Body of pancreas (tissue), 4 donors: ENCODE data around the gene NDUFS8. TPM values are rescaled to one million over a fixed set of nuclear protein-coding genes. Genes with fewer than 3 reads are reported as not detected.

Experiments used
- ATAC-seq: fragments of 150-250 bp; one replicate; pipeline ENCODE4 v1.9.1; 2016
- DNase-seq, 4 donors: peaks; one replicate each; pipeline ENCODE4 v3.0.0-alpha.2; 2019
- H3K27ac ChIP-seq, 4 donors: fragments of 200-600 bp; sonication (generic); 1 replicate in 3 of 4; 2 replicates in 1 of 4; pipeline versions ENCODE4 v1.5.1 to v1.6.1; 2016 to 2019; ENCODE audit warnings: mild to moderate bottlenecking in 1 of 4, mixed read lengths in 1 of 4, moderate library complexity in 1 of 4
- H3K27me3 ChIP-seq, 2 donors: fragments of 200-600 bp; sonication (generic); one replicate each; pipeline ENCODE4 v1.6.0; 2016; ENCODE audit warnings: mild to moderate bottlenecking in 1 of 2
- H3K36me3 ChIP-seq, 2 donors: fragments of 200-600 bp; sonication (generic); replicated peaks in 1 of 2; 2 replicates each; pipeline ENCODE4 v1.5.1; 2016; ENCODE audit warnings: low read depth in 2 of 2; ENCODE audit not compliant: insufficient read depth in 1 of 2
- H3K4me1 ChIP-seq: fragments of 200-600 bp; sonication (generic); one replicate; pipeline ENCODE4 v1.6.0; 2016
- H3K4me3 ChIP-seq, 2 donors: fragments of 200-600 bp; sonication (generic); 1 replicate in 1 of 2; 2 replicates in 1 of 2; pipeline ENCODE4 v1.5.1; 2016 to 2019
- H3K9me3 ChIP-seq, 3 donors: fragments of 200-600 bp; sonication (generic); 1 replicate in 2 of 3; 2 replicates in 1 of 3; pipeline ENCODE4 v1.5.1; 2016
- POLR2A ChIP-seq, 3 donors: fragments of 450-650 bp; IDR thresholded peaks; one replicate each; pipeline ENCODE4 v1.6.1; 2016; ENCODE audit warnings: antibody characterized with exemption in 3 of 3, mild to moderate bottlenecking in 2 of 3
- WGBS, 2 donors: methylation state at CpG; one replicate each; pipeline ENCODE4 v1.1.5; 2017; 5-methylcytosine and 5-hydroxymethylcytosine counted together
- intact Hi-C: fragments of 100-400 bp; cut with DNase I; formaldehyde crosslinking; loops from one replicate; pipeline ENCODE4 v1.15.1; 2023
- total RNA-seq, 2 donors: library from RNA; depleted of rRNA; stranded (reverse); fragments of >200 nt; gene quantifications; one replicate each; pipeline ENCODE4 v1.1.0, GENCODE V29; 2016
- TF ChIP-seq, protein P1 (sequence below), 7 experiments: fragments of 450-650 bp in 4 of 7; fragments of 200-600 bp in 3 of 7; sonication (generic) in 3 of 7; IDR thresholded peaks; one replicate each; pipeline ENCODE4 v1.5.1; 2016 to 2019; ENCODE audit warnings: antibody characterized with exemption in 7 of 7

NDUFS8 gene
- total RNA-seq, 2 donors from 2014 or later, result 108 to 109 TPM

DNA sequence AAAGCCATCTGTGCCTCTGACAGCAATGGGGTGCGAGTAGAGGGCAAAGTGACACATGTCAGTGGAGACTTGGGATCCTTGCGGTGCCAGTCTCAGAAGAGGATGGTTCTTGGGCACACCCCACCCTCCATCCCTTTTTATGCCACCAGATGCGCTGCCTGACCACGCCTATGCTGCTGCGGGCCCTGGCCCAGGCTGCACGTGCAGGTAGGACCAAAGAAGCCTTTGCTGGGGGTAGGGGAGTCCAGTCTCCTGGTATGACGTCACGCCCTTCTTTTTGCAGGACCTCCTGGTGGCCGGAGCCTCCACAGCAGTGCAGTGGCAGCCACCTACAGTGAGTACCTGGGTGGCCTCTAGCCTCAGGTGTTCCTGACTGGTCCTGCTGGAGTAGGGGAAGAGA, 1.5 kb downstream of the NDUFS8 start:
- Histone ChIP-seq H3K27me3 (no peaks in the 10 kb centered on the region), H3K27ac (peak overlapping the region in 2 of 4 donors; percentile 84 to 87), H3K36me3 (no peaks in the 10 kb centered on the region), H3K4me3 (no peak overlapping the region), H3K4me1 (peaks cover 44% of the 10 kb centered on the region), H3K9me3 (no peaks in the 10 kb centered on the region)
- 85% methylated on average over 8 of the region's 9 CpGs; no CpG with 5 or more reads in 1 of the 2 donors for WGBS, 2 donors
- no peak for TF ChIP-seq POLR2A (IDR thresholded peaks at IDR 0.05)
- TF ChIP-seq, protein P1, sequence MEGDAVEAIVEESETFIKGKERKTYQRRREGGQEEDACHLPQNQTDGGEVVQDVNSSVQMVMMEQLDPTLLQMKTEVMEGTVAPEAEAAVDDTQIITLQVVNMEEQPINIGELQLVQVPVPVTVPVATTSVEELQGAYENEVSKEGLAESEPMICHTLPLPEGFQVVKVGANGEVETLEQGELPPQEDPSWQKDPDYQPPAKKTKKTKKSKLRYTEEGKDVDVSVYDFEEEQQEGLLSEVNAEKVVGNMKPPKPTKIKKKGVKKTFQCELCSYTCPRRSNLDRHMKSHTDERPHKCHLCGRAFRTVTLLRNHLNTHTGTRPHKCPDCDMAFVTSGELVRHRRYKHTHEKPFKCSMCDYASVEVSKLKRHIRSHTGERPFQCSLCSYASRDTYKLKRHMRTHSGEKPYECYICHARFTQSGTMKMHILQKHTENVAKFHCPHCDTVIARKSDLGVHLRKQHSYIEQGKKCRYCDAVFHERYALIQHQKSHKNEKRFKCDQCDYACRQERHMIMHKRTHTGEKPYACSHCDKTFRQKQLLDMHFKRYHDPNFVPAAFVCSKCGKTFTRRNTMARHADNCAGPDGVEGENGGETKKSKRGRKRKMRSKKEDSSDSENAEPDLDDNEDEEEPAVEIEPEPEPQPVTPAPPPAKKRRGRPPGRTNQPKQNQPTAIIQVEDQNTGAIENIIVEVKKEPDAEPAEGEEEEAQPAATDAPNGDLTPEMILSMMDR (IDR thresholded peaks at IDR 0.05), result no peak
- intact Hi-C loops, result no loop called here
- no peak for DNase-seq
- no peak for ATAC-seq

DNA sequence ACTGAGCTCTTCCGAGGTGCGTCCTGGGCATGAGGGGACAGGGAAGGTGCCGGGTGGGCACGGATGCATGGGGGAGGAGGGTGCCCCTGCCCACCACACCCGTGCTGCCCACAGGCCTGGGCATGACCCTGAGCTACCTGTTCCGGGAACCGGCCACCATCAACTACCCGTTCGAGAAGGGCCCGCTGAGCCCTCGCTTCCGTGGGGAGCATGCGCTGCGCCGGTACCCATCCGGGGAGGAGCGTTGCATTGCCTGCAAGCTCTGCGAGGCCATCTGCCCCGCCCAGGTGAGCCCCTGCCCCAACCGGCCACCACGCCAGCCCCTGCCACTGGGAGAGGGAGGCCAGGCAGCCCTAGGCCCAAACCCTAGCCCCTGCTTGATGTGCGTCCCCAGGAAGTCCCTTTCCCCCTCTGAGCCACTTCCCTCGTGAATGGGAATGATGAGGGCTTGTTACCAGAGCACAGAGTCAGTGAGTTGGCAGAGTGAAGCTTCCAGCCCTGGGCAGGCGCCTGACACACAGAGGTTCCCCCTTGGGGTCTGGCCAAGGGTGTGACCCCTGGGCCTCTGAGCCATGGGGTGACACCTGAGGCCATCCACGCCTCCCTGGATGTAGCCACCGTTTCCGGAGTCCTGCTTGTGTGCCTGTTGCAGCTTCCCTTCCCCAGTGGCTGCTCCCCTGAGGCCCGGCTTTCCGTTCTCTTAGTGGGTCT, 2.7 kb downstream of the NDUFS8 start:
- ATAC-seq (no peak), DNase-seq (no peak)
- Histone ChIP-seq H3K4me1 (peaks cover 55% of the 10 kb centered on the region), H3K27me3 (no peaks in the 10 kb centered on the region), H3K27ac (peak overlapping the region; percentile 27 to 66 (median 56)), H3K36me3 (no peaks in the 10 kb centered on the region), H3K9me3 (no peaks in the 10 kb centered on the region), H3K4me3 (no peak overlapping the region)
- TF ChIP-seq, protein P1 (IDR thresholded peaks at IDR 0.05), result no peak
- intact Hi-C loops, result no loop called here
- WGBS, 2 donors, result 85 to 86% methylated on average over 15 to 26 of the region's 29 CpGs

DNA sequence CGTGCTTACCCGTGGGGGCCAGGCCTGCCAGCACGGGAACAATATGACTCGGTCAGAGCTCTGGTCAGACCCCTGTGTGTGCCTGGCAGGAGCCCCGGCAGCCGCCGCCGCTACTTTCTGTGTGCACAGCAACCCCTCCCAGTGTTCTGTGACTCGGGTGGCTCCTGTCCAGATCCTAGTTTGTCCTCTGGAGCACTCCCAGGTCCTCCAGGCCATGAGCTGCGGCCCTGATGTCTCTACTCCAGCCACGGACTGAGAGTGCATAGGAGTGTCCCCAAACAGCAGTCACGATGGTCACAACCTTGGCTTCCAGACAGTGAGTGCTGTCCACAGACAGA, 3.2 kb downstream of the NDUFS8 start:
- H3K27me3 ChIP-seq, result no peaks in the 10 kb centered on the region
- no peak for TF ChIP-seq POLR2A (IDR thresholded peaks at IDR 0.05)
- TF ChIP-seq, protein P1 (IDR thresholded peaks at IDR 0.05), result no peak
- intact Hi-C loops, result no loop called here
- H3K4me1 ChIP-seq, result peaks cover 60% of the 10 kb centered on the region
- no peaks in the 10 kb centered on the region for H3K36me3 ChIP-seq
- peak overlapping the region; percentile 27 to 66 (median 56) for H3K27ac ChIP-seq
- peak; percentile 54 to 87 (median 64) for DNase-seq
- ATAC-seq, result no peak
- 57 to 100% methylated on average over 2 to 12 of the region's 12 CpGs for WGBS, 2 donors
- no peak overlapping the region for H3K4me3 ChIP-seq
- H3K9me3 ChIP-seq, result no peaks in the 10 kb centered on the region

DNA sequence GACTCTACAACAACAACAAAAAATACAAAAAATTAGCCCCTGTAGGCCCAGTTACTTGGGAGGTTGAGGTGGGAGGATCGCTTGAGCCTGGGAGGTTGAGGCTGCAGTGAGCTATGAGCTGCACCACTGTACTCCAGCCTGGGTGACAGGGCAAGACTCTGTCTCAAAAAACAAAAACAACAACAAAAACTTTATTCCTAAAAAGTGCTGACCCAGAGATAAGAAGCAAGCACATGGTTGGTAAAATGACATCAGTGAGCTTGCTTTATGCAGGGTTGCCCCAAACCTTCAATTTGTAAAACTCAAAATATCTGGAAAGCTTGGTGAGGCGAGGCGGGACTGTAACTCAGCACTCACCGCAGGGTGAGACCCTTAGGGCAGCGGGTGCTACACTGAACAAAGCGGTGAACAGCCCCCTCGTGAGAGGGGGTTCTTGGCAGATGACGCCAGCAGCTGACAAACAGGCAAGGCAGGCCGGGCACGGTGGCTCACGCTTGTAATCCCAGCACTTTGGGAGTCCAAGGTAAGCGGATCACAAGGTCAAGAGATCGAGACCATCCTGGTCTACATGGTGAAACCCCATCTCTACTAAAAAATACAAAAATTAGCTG, 4.9 kb downstream of the NDUFS8 start:
- DNase-seq (no peak), ATAC-seq (no peak)
- no peaks in the 10 kb centered on the region for H3K9me3 ChIP-seq
- no peak for TF ChIP-seq POLR2A (IDR thresholded peaks at IDR 0.05)
- TF ChIP-seq, protein P1 (IDR thresholded peaks at IDR 0.05), result no peak
- H3K36me3 ChIP-seq, result no peaks in the 10 kb centered on the region
- 84 to 92% methylated on average over 13 of the region's 13 CpGs for WGBS, 2 donors
- intact Hi-C loops, result no loop called here
- no peaks in the 10 kb centered on the region for H3K27me3 ChIP-seq
- peaks cover 68% of the 10 kb centered on the region for H3K4me1 ChIP-seq
- H3K4me3 ChIP-seq, result no peak overlapping the region
- H3K27ac ChIP-seq, result peak overlapping the region in 2 of 4 donors; percentile 96
